Duodenal mucosa (tissue), 2 donors: ENCODE measurements around the gene TYMP.

ENCODE experiments used
- H3K27ac ChIP-seq: one replicate; pipeline ENCODE4 v1.7.0; 2013; ENCODE audit warnings: low read depth, low read length
- H3K27me3 ChIP-seq, 2 donors: one replicate each; pipeline ENCODE4 v1.7.0; 2013; ENCODE audit warnings: low read length in 2 of 2, control low read depth in 1 of 2; ENCODE audit not compliant: insufficient read depth in 2 of 2, control insufficient read depth in 1 of 2
- H3K36me3 ChIP-seq, 2 donors: one replicate each; pipeline ENCODE4 v1.7.0; 2013; ENCODE audit warnings: low read length in 2 of 2, control low read depth in 1 of 2; ENCODE audit not compliant: insufficient read depth in 2 of 2, control insufficient read depth in 1 of 2
- H3K4me1 ChIP-seq, 2 donors: one replicate each; pipeline ENCODE4 v1.7.0; 2013; ENCODE audit warnings: low read length in 2 of 2, control low read depth in 1 of 2; ENCODE audit not compliant: insufficient read depth in 2 of 2, control insufficient read depth in 1 of 2
- H3K4me3 ChIP-seq, 2 donors: one replicate each; pipeline ENCODE4 v1.7.0; 2013; ENCODE audit warnings: low read length in 2 of 2, low read depth in 1 of 2
- H3K9ac ChIP-seq, 2 donors: one replicate each; pipeline ENCODE4 v1.7.0; 2013; ENCODE audit warnings: low read length in 2 of 2, low read depth in 1 of 2
- H3K9me3 ChIP-seq, 2 donors: one replicate each; pipeline ENCODE4 v1.7.0; 2013; ENCODE audit warnings: low read length in 2 of 2, control low read depth in 1 of 2; ENCODE audit not compliant: control insufficient read depth in 1 of 2

Gene TYMP

DNA sequence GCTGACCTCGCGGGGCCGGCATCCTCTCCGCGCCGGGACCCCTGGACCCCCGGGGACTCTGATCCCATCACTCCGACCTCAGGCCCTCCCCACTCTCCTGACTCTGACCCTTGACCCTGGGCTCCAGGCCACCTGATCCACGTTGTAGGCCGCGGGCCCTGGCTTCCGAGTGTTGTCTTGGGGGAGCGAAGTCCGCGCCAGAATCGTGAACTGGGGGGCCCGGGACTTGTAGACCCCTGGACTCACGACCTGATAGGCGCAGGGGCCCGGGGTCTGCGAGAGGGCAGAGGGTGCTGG is 716 bp upstream of the TYMP start:
- peak overlapping the region; percentile 99 for H3K27ac ChIP-seq
- no peaks in the 10 kb centered on the region for H3K36me3 ChIP-seq
- no peaks in the 10 kb centered on the region for H3K9me3 ChIP-seq
- peaks cover 35 to 37% of the 10 kb centered on the region in 2 donors for H3K4me1 ChIP-seq
- peak overlapping the region; percentile 98 for H3K9ac ChIP-seq
- peak overlapping the region; percentile 66 to 85 for H3K4me3 ChIP-seq
- H3K27me3 ChIP-seq, result no peaks in the 10 kb centered on the region

DNA sequence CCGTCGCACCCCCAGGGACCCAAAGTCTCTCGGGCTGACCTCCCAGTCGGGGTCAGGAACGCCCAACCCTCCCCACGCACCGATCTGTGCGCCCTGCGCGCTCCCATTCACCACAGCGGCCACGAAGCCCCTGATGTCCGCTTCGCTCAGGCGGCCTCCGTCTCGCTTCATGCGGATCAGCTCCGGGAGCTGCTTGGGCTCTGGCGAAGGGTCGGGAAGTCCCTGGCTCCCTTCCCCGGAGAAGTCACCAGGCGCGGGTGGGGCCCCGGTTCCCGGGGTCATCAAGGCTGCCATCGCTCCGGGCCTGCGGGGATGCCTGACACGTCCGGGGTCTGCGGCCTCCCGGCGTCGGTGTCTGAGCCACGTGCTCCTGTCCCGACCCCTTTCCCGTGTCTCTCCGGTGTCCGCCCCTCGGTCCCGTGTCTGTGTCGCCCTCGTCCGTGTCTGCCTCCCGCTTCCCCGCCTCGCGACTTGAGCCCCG is 356 bp downstream of the TYMP start:
- Histone ChIP-seq H3K4me1 (peaks cover 36 to 43% of the 10 kb centered on the region in 2 donors), H3K27ac (peak overlapping the region; percentile 81), H3K9ac (peak overlapping the region; percentile 78 to 98), H3K36me3 (no peaks in the 10 kb centered on the region), H3K9me3 (no peaks in the 10 kb centered on the region), H3K27me3 (no peaks in the 10 kb centered on the region), H3K4me3 (peak overlapping the region; percentile 66 to 85)

DNA sequence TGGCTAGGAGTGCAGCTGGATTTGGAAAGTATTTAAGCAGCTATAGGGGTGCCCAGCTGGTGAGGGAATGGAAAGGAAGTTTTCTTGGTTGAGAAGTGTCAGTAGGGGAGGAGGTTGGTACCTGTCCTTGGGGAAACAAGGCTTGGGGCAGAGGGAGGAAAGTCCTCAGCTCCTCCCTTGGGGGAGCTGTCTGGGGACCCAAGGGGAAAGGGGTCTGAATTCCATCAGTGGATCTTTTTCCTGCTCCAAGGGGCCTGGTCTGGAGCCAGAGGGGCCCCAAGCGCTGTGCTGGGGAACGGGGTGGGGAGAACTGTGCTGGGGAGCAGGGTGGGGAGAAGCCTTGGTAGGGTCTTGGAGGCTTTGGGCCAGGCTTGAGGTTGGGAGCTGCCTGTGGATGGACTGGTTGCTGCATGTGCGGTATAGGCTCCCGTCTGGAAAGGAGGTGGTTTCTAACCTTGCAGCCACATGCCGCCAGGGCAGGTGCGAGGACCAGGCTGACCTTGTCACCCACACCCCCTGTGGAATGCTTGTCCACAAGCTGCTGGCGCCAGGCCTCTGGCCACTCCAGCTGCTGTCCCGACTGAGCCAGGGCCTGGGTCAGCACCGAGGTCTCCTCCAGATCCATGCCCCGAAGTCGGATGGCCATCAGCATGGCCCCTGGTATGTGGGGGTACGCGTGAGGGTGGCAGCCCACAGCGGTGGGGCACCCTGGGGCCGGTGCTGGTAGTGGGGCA is 963 bp downstream of the TYMP start:
- Histone ChIP-seq H3K27me3 (no peaks in the 10 kb centered on the region), H3K9me3 (no peaks in the 10 kb centered on the region), H3K27ac (peak overlapping the region; percentile 81), H3K9ac (peak overlapping the region; percentile 78 to 98), H3K4me1 (peaks cover 40 to 49% of the 10 kb centered on the region in 2 donors), H3K4me3 (peak overlapping the region; percentile 66 to 85), H3K36me3 (no peaks in the 10 kb centered on the region)

DNA sequence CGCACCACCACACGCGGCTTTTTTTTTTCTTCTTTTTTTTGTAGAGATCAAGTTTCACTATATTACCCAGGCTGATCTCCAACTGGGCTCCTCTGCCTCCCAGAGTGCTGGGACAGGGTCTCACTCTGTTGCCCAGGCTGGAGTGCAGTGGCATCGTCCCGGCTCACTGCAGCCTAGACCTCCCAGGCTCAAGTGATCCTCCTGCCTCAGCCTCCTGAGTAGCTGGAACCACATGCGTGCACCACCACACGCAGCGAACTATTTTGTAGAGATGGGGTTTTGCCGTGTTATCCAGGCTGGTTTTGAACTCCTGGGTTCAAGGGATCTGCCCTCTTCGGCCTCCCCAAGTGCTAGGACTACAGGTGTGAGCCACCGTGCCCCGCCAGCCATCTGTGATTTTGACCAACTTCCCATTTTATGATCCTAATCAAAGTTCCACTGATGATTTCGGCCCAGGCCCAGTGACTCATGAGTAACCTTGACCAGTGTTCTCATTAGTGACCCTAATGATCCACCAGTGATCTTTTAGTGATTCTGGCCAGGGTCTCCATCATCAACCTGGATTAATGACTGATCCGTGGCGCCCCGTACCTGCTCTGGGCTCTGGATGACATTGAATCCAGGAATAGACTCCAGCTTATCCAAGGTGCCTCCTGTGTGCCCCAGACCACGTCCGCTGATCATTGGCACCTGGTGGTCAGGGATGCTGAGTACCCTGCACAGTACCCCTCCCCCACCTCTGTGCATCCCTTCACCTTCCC is 1.7 kb downstream of the TYMP start:
- H3K4me3 ChIP-seq, result peak overlapping the region; percentile 2 to 85
- H3K9ac ChIP-seq, result peak overlapping the region in 1 of 2 donors; percentile 16
- H3K9me3 ChIP-seq, result no peaks in the 10 kb centered on the region
- H3K27ac ChIP-seq, result no peak overlapping the region
- H3K4me1 ChIP-seq, result peaks cover 48 to 52% of the 10 kb centered on the region in 2 donors
- H3K27me3 ChIP-seq, result no peaks in the 10 kb centered on the region
- peaks cover 6 to 7% of the 10 kb centered on the region in 2 donors for H3K36me3 ChIP-seq

DNA sequence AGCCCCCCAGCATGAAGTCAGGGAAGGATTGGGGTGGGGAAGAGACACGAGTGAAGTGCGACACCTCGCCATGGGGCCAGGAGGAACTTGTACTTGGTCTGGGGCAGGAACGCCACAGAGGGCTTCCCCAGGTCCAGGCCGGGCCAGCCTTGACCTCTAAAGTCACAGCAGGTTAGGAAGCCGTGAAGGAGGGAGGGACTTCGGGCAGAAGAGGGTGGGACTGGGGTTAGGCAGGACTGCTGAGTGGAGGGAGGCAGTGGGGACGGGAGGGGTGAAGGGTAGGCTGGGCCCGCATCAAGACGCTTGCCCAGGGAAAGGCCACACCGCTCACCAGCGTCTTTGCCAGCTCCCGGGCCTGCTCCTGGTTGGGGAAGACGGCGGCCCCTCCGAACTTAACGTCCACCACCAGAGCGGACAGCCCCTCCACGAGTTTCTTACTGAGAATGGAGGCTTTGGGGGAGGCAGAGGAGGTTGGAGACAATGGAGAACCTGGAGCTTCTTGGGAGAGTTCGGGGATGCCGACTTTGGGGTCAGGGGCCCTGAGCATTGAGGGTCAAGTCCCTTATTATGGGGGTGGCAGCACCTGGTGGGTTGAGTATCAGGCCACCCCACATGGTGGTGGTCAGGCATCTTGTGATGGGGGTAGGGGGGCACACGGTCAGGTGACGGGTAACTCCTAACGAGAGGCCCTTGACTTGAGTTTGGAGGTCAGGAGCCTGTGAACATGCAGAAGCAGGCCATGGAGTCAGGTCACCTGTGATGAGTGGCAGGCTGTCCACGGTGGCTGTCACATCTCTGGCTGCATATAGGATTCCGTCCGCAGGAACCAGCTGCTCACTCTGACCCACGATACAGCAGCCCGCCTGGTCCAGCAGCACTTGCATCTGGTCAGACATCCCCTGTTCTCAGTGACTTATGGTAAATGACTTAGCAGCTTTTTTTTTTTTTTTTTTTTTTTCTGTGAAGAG is 2.7 kb downstream of the TYMP start:
- H3K4me3 ChIP-seq, result peak overlapping the region; percentile 62 to 77
- no peaks in the 10 kb centered on the region for H3K27me3 ChIP-seq
- H3K36me3 ChIP-seq, result peaks cover 8 to 17% of the 10 kb centered on the region in 2 donors
- H3K4me1 ChIP-seq, result peaks cover 44 to 60% of the 10 kb centered on the region in 2 donors
- no peaks in the 10 kb centered on the region for H3K9me3 ChIP-seq
- peak overlapping the region; percentile 72 for H3K9ac ChIP-seq
- H3K27ac ChIP-seq, result peak overlapping the region; percentile 96

DNA sequence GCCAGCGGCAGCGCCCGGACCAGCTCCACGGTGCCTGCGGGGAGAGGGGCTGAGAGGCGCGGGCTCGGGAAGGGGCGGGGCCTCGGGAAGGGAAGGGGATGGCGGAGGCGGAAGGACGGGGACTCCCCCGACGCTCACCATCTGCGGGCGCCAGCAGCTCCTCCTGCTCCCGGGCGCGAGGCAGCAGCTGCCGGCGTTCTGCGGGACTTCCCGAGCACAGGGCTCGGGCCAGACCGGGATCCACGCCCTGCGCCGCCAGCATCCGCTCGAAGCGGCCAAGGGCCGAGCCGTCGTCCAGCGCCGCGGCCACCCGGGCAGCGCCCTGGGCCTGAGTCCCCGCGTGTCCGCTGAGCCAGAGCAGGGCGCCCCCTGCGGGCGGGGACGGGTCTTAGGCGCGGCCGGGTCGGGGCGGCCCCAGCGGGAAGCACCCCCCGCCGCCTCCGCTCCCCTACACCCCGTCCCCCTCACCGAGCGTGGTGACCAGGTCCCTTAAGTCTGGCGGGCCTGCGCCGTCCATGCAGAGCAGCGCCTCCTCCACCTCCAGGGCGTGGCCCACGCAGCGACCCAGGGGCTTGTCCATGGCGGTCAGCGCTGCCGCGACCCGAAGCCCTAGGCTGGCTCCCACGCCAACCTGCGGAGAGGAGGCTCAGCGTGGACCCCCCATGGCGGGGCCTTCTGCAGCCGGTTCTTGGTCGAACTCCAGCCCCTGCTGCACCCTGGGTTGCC is 3.5 kb downstream of the TYMP start:
- Histone ChIP-seq H3K36me3 (peaks cover 12 to 25% of the 10 kb centered on the region in 2 donors), H3K27me3 (no peaks in the 10 kb centered on the region), H3K9me3 (no peaks in the 10 kb centered on the region), H3K27ac (peak overlapping the region; percentile 96), H3K4me3 (peak overlapping the region; percentile 62 to 77), H3K4me1 (peaks cover 44 to 60% of the 10 kb centered on the region in 2 donors), H3K9ac (peak overlapping the region; percentile 72)

DNA sequence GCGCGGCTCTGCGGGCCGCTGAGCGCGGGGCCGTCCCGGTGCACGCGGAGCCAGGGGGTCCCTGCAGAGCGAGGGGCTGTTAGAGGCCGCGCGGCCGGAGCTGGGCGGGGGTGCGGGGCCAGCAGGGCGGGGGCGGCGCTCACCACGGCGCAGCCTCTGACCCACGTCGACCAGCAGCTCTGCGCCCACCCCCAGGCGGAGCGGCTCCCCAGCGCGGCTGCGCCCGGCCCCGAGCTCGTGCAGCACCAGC is 4.0 kb downstream of the TYMP start:
- Histone ChIP-seq H3K4me3 (peak overlapping the region; percentile 62 to 77), H3K9me3 (no peaks in the 10 kb centered on the region), H3K27me3 (no peaks in the 10 kb centered on the region), H3K27ac (peak overlapping the region; percentile 96), H3K36me3 (peaks cover 12 to 30% of the 10 kb centered on the region in 2 donors), H3K4me1 (peaks cover 44 to 60% of the 10 kb centered on the region in 2 donors), H3K9ac (peak overlapping the region; percentile 72)

DNA sequence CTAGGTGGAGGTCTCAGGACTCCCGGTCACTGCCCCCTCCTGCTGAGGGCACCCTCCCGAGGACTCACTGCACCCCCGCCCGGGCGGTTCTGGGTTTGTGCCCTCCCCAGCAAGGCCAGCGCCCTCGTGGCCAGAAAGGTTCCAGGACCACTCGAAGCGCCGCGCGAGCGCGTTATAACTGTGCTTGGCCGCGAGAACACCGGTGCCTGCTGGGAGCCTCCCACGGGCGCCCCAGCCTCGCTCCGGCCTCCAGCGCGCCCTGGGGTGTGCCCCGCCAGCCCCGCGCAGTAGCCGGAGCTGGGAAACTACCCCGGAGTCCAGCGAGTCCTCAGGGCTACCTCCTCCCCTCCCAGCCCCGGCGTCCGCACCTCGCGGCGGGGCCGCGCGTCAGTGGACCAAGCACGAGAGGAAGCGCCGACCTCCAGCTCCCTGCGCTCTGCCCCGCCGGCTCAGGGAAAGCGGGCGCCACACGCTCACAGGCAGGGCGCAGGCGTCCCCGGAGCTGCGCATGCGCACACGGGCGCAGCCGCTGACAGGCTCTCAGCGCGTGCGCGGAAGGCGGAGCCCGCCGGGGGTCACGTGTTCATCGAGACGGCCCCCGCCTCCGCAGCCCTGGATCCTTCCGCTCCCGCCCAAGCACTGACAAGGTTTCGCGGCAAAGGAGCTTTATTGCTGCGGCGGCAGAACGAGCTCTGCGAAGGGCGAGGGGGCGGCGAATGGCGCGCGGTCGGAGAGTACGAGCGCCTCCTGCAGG is 4.5 kb downstream of the TYMP start, which contains the start of gene SCO2:
SCO2 (minus strand) TSS at position 495 of the 754 bp plus-strand sequence. CDS start 1,187 bp downstream, outside the sequence.
- peaks cover 44 to 60% of the 10 kb centered on the region in 2 donors for H3K4me1 ChIP-seq
- peak within 1 kb of the TSS; percentile 62 to 77 for H3K4me3 ChIP-seq
- H3K27me3 ChIP-seq, result no peaks in the 10 kb centered on the region
- H3K27ac ChIP-seq, result peak within 1 kb of the TSS; percentile 96
- H3K9me3 ChIP-seq, result no peaks in the 10 kb centered on the region
- H3K9ac ChIP-seq, result peak within 1 kb of the TSS; percentile 72
- H3K36me3 ChIP-seq, result peaks cover 12 to 31% of the 10 kb centered on the region in 2 donors

DNA sequence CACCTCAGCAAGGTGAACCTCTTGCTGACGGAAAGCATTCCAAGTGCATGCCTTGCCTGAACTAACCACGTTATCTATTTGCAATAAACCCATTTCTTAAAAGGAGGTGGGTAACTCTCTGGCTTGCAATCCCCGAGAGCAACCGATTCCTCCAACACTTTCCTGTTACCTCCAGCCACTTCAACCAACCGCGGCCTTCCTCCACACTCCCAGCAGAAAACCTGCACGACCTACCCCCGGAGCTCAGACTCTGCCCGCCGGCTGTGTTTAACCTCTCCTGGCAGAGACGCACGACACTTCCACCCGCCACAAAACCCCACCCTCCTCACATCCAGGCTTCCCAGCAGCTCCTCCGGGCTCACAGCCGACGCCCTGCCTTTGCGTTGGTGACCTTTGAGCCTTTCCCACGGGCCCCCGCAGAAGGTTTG is 5.1 kb downstream of the TYMP start:
- peaks cover 44 to 60% of the 10 kb centered on the region in 2 donors for H3K4me1 ChIP-seq
- H3K9ac ChIP-seq, result peak overlapping the region; percentile 72
- no peaks in the 10 kb centered on the region for H3K27me3 ChIP-seq
- peaks cover 12 to 31% of the 10 kb centered on the region in 2 donors for H3K36me3 ChIP-seq
- H3K27ac ChIP-seq, result peak overlapping the region; percentile 96
- peak overlapping the region; percentile 62 to 77 for H3K4me3 ChIP-seq
- no peaks in the 10 kb centered on the region for H3K9me3 ChIP-seq
